NCI-H82 (cell line): ENCODE measurements around the gene PLCXD1.
"Not testable (repeated sequence)": the region's sequence is repeated elsewhere in the genome, so short reads cannot be mapped to it uniquely, and the experiment has no call there.

Experiments used
- DNase-seq: peaks from one replicate; lab custom pipeline; 2025; lab: John Stamatoyannopoulos, UW

Gene PLCXD1

GRCh38 chrX:317424-318067, 36.4 kb downstream of the PLCXD1 start:
- no peak for DNase-seq

- DNase-seq: no peak
Measured at GRCh38 chrX:318068-318738, 37.0 kb downstream of the PLCXD1 start.

GRCh38 chrX:318739-319578, 37.8 kb downstream of the PLCXD1 start, which contains the start of gene GTPBP6:
GTPBP6 (minus strand) TSS chrX:318796; CDS start chrX:318787, 9 bp downstream.
- no peak for DNase-seq

GRCh38 chrX:319579-320125, 38.5 kb downstream of the PLCXD1 start:
- DNase-seq: no peak

GRCh38 chrX:320126-320783, 39.1 kb downstream of the PLCXD1 start:
- no peak for DNase-seq

- no peak for DNase-seq
Measured at GRCh38 chrX:323721-324628, 42.8 kb downstream of the PLCXD1 start.

GRCh38 chrX:324664-325063, 43.5 kb downstream of the PLCXD1 start:
- not testable (repeated sequence) for DNase-seq

- DNase-seq: no peak
Measured at GRCh38 chrX:327660-328126, 46.5 kb downstream of the PLCXD1 start.

GRCh38 chrX:329291-329910, 48.2 kb downstream of the PLCXD1 start:
- no peak for DNase-seq

GRCh38 chrX:330141-330725, 49.1 kb downstream of the PLCXD1 start:
- not testable (repeated sequence) for DNase-seq

- DNase-seq: no peak
Measured at GRCh38 chrX:330726-331150, 49.6 kb downstream of the PLCXD1 start.

GRCh38 chrX:331151-331824, 50.1 kb downstream of the PLCXD1 start:
- peak; percentile 37 for DNase-seq

GRCh38 chrX:331825-332495, 50.8 kb downstream of the PLCXD1 start:
- no peak for DNase-seq

- DNase-seq: no peak
Measured at GRCh38 chrX:332496-332860, 51.3 kb downstream of the PLCXD1 start.

- no peak for DNase-seq
Measured at GRCh38 chrX:332916-333610, 51.9 kb downstream of the PLCXD1 start.

- no peak for DNase-seq
Measured at GRCh38 chrX:333611-334311, 52.6 kb downstream of the PLCXD1 start.

- no peak for DNase-seq
Measured at GRCh38 chrX:334331-334891, 53.2 kb downstream of the PLCXD1 start.
